A549 treated with dexamethasone at 1 μM for 4 hours (cell line): ENCODE measurements around the gene GNG11. TPM values are rescaled to one million over a fixed set of nuclear protein-coding genes. Genes with fewer than 3 reads are reported as not detected.

ENCODE experiments used
- total RNA-seq: library from RNA; stranded (reverse); fragments of 200-300 nt; extraction: Qiagen RNA extraction; gene quantifications from 5 replicates; pipeline ENCODE4 v1.2.3, GENCODE V29; 2022

GNG11 gene
- total RNA-seq: 30.2 to 35.2 TPM (median 32.2 TPM) in 5 replicates

DNA sequence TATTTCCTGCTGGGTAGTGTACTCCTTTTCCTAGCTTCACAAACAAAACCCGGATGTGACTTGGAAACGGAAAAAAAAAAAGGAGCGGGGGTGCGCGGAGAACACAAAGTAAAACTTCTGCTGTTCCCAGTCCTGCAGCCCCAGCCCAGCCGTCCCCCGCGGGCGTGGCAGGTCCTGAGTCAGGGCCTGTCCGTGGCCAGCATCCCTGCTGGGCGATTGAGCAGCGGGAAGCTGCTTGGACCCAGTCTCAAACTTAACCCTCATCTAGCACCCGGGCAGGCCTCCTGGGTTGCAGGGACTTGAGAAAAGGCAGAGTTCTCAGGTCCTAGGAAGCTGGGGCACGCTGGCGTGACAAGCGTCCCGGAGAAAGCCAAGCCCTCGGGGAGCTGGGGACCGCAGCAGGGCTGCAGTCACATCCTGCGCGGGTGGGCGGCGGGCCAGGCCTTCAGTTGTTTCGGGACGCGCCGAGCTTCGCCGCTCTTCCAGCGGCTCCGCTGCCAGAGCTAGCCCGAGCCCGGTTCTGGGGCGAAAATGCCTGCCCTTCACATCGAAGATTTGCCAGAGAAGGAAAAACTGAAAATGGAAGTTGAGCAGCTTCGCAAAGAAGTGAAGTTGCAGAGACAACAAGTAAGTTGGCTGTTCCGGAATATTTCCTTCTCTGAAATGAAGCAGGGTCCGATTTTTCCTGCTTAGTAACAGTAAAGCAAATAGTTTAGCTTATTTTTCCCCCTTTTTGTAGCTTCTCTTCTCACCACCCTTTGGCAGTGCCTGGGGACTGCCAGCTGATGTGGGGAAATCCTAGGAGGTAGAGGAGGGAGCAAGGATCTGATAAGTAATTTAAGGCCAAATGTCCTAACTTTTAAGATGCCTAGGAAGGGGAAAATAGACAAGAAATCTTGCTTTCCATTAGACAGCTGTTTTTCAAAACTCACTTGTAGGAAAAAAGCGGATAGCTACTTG, at the start of gene GNG11:
GNG11 (plus strand) TSS at position 129 of the 960 bp plus-strand sequence; CDS start at position 532, 403 bp downstream.

GRCh38 chr7:93890464-93891068, 31.0 kb upstream of the GNG11 start, which contains the start of gene TFPI2:
Gene TFPI2 (minus strand): TSS chr7:93890753. CDS start chr7:93890678, 75 bp downstream.

DNA sequence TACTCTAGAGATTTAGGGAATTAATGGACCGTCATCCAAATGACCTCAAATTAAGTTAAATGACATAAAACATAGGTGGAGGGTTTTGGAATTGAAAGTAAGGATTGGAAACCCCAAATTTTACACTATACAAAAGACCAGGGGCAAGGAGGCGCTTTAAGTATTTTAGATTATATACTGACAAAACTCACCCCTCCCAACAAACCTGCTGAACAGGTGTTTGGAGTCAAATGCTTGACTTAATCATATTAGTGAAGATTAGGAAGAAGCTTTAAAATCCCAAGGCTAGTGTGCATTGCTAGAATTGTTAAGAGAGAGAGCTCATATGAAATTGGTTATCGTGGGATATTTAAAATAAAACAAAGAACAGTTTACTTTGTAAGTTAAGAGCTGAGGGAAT, 15.3 kb upstream of the GNG11 start, which contains the start of gene GNGT1:
GNGT1 (plus strand) TSS at position 301 of the 400 bp plus-strand sequence. CDS start 180 bp downstream, outside the sequence.

Other genes with a start within 250 kb of the GNG11 start
- gene TFPI2, start 31.0 kb upstream of the GNG11 start, total RNA-seq: 220 to 251 TPM (median 238 TPM) in 5 replicates
- gene GNGT1, start 15.2 kb upstream of the GNG11 start, total RNA-seq: not detected in 5 replicates
- gene BET1, start 82.6 kb downstream of the GNG11 start, total RNA-seq: 20.0 to 24.0 TPM (median 21.5 TPM) in 5 replicates